ENCODE results near the gene PLOD3.

DNA sequence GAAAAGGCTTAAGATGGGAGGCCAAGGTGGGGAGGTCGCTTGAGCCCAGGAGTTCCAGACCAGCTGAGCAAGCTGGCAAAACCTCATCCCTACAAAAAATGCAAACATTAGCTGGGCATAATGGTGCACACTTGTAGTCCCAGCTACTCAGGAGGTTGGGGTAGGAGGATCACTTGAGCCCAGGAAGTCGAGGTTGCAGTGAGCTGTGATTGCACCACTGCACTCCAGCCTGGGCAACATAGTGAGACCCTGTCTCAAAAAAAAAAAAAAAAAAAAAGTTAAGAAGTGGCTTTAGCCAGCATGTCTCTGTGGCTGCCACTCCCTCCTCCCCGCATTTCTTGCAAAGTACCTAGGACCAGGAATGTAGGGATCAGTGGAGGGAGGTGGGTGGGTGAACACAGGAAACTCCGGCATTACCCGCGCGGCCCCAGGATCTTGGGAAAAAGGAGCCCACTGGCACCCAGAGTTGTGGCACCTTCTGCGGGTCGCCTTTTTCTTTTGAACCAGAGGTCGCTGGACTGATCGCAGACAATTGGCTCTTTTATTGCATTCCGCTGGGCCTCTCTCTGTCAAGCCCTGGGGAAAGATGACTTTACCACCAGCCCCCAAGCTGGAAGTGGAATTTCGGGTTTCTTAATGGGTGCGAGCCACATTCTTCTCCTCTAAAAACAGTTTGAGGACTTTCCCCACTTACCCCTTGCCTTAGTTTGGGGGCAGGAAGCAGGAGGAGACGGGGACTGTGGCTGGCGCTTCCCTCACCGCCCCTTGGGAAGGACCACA, 55.5 kb downstream of the PLOD3 start:
- TF ChIP-seq, protein P1, sequence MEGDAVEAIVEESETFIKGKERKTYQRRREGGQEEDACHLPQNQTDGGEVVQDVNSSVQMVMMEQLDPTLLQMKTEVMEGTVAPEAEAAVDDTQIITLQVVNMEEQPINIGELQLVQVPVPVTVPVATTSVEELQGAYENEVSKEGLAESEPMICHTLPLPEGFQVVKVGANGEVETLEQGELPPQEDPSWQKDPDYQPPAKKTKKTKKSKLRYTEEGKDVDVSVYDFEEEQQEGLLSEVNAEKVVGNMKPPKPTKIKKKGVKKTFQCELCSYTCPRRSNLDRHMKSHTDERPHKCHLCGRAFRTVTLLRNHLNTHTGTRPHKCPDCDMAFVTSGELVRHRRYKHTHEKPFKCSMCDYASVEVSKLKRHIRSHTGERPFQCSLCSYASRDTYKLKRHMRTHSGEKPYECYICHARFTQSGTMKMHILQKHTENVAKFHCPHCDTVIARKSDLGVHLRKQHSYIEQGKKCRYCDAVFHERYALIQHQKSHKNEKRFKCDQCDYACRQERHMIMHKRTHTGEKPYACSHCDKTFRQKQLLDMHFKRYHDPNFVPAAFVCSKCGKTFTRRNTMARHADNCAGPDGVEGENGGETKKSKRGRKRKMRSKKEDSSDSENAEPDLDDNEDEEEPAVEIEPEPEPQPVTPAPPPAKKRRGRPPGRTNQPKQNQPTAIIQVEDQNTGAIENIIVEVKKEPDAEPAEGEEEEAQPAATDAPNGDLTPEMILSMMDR (optimal IDR thresholded peaks at IDR 0.05 in 1 of 3, IDR thresholded peaks at IDR 0.05 in 1 of 3, conservative IDR thresholded peaks at IDR 0.05 in 1 of 3; ENCODE audit: extremely low read depth in 1 of 3, insufficient read depth in 2 of 3, low read length in 3 of 3) = no peak
- TF ChIP-seq EZH2 (IDR thresholded peaks at IDR 0.05; ENCODE audit: low read length) = no peak

Data from keratinocyte (primary cell).